ENCODE data around the gene SYNE2. TPM values are rescaled to one million over a fixed set of nuclear protein-coding genes. Genes with fewer than 3 reads are reported as not detected.
A peak's percentile ranks its signal among the peaks of the same experiment; 100 is the strongest.
"Not testable (repeated sequence)": the region's sequence is repeated elsewhere in the genome, so short reads cannot be mapped to it uniquely, and the experiment has no call there.

The SYNE2 gene
- total and polyA plus RNA-seq, 4 donors: 12.0 to 79.9 (median 19.5) TPM

GRCh38 chr14:63869940-63870752 lies 17.3 kb downstream of the SYNE2 start:
- not testable (repeated sequence) for H3K9me3 ChIP-seq (ENCODE audit: control insufficient read depth in 4 of 4, low read length in 3 of 4); H3K4me3 ChIP-seq (ENCODE audit: low read depth in 1 of 3, low read length in 3 of 3); DNase-seq (ENCODE audit: low spot score); H3K27ac ChIP-seq (ENCODE audit: low read depth in 1 of 2, low read length in 2 of 2); H3K4me1 ChIP-seq (ENCODE audit: control insufficient read depth in 4 of 4, insufficient read depth in 4 of 4, low read length in 3 of 4); H3K36me3 ChIP-seq (ENCODE audit: control insufficient read depth in 4 of 4, insufficient read depth in 3 of 4, low read depth in 1 of 4, low read length in 3 of 4); H3K27me3 ChIP-seq (ENCODE audit: control insufficient read depth in 4 of 4, insufficient read depth in 4 of 4, low read length in 3 of 4); H3K9ac ChIP-seq (ENCODE audit: low read depth in 1 of 2, low read length in 2 of 2)
- 97% methylated on average over 1 of the region's 2 CpGs for WGBS

- not testable (repeated sequence) for H3K9me3 ChIP-seq (ENCODE audit: control insufficient read depth in 4 of 4, low read length in 3 of 4); H3K9ac ChIP-seq (ENCODE audit: low read depth in 1 of 2, low read length in 2 of 2); H3K4me1 ChIP-seq (ENCODE audit: control insufficient read depth in 4 of 4, insufficient read depth in 4 of 4, low read length in 3 of 4); H3K27ac ChIP-seq (ENCODE audit: low read depth in 1 of 2, low read length in 2 of 2); H3K4me3 ChIP-seq (ENCODE audit: low read depth in 1 of 3, low read length in 3 of 3); H3K36me3 ChIP-seq (ENCODE audit: control insufficient read depth in 4 of 4, insufficient read depth in 3 of 4, low read depth in 1 of 4, low read length in 3 of 4); H3K27me3 ChIP-seq (ENCODE audit: control insufficient read depth in 4 of 4, insufficient read depth in 4 of 4, low read length in 3 of 4); DNase-seq (ENCODE audit: low spot score)
- WGBS: 2% methylated on average over 1 of the region's 1 CpG
These were observed 17.9 kb downstream of the SYNE2 start for GRCh38 chr14:63870753-63871037.

DNA sequence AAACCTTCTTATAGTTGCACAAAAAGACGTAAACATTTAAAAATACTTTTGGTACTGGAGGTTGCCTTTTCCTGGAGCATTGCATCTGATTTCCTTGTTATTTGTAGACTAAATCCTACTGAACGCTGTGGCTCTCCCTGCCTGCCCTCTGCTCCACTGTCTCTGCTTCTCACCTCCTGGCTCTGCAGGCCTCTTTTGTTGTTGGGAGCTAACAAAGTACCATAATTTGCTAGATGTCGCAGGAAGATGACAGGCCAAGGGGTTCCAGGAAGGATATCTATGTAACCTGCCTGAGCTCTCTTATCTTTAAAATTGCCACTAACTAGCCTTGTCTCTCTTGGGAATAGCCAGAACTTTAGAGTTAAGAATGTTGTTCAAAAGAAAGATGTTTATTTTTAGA lies 21.4 kb downstream of the SYNE2 start:
- TF ChIP-seq HNF4G (IDR thresholded peaks at IDR 0.05): no peak
- DNase-seq (ENCODE audit: low spot score): no peak
- Histone ChIP-seq H3K9me3 (ENCODE audit: control insufficient read depth in 4 of 4, low read length in 3 of 4) (no peaks in the 10 kb centered on the region), H3K27ac (ENCODE audit: low read depth in 1 of 2, low read length in 2 of 2) (peak overlapping the region in 1 of 2 donors; percentile 66), H3K36me3 (ENCODE audit: control insufficient read depth in 4 of 4, insufficient read depth in 3 of 4, low read depth in 1 of 4, low read length in 3 of 4) (no peaks in the 10 kb centered on the region), H3K9ac (ENCODE audit: low read depth in 1 of 2, low read length in 2 of 2) (no peak overlapping the region), H3K4me1 (ENCODE audit: control insufficient read depth in 4 of 4, insufficient read depth in 4 of 4, low read length in 3 of 4) (peaks cover 0 to 4% (median 3%) of the 10 kb centered on the region in 4 donors), H3K4me3 (ENCODE audit: low read depth in 1 of 3, low read length in 3 of 3) (no peak overlapping the region), H3K27me3 (ENCODE audit: control insufficient read depth in 4 of 4, insufficient read depth in 4 of 4, low read length in 3 of 4) (no peaks in the 10 kb centered on the region)
- 73% methylated on average over 3 of the region's 3 CpGs for whole genome bisulfite sequencing

- DNase-seq (ENCODE audit: low spot score): no peak
- Histone ChIP-seq H3K27ac (ENCODE audit: low read depth in 1 of 2, low read length in 2 of 2) (peak overlapping the region in 1 of 2 donors; percentile 25), H3K9me3 (ENCODE audit: control insufficient read depth in 4 of 4, low read length in 3 of 4) (no peaks in the 10 kb centered on the region), H3K4me3 (ENCODE audit: low read depth in 1 of 3, low read length in 3 of 3) (no peak overlapping the region), H3K27me3 (ENCODE audit: control insufficient read depth in 4 of 4, insufficient read depth in 4 of 4, low read length in 3 of 4) (no peaks in the 10 kb centered on the region), H3K36me3 (ENCODE audit: control insufficient read depth in 4 of 4, insufficient read depth in 3 of 4, low read depth in 1 of 4, low read length in 3 of 4) (no peaks in the 10 kb centered on the region), H3K9ac (ENCODE audit: low read depth in 1 of 2, low read length in 2 of 2) (no peak overlapping the region), H3K4me1 (ENCODE audit: control insufficient read depth in 4 of 4, insufficient read depth in 4 of 4, low read length in 3 of 4) (no peaks in the 10 kb centered on the region)
- TF ChIP-seq FOXA2 (IDR thresholded peaks at IDR 0.05) (no peak), YY1 (IDR thresholded peaks at IDR 0.05) (no peak), NR2F2 (IDR thresholded peaks at IDR 0.05) (no peak)
- 59% methylated on average over 2 of the region's 2 CpGs for WGBS
These were observed 22.5 kb downstream of the SYNE2 start for GRCh38 chr14:63875311-63875710.

DNA sequence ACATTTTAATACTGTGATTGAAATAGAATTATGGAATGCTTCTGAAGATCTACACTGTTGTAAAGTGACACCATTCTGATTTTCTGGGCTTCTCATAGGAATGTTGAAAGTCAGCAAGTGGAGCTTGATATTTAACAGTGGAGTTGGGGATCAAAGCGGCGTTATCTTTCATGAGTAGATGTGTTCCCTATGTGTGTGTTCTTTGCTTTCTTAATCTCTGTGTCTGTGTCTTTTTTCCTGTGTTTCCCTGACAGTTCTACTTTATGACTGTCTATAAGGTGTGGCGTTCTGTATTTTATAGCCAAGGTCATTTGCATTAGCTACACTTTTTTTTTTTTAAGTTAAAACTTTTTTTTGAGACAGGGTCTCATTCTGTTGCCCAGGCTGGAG lies 24.7 kb downstream of the SYNE2 start:
- H3K4me1 ChIP-seq (ENCODE audit: control insufficient read depth in 4 of 4, insufficient read depth in 4 of 4, low read length in 3 of 4): no peaks in the 10 kb centered on the region
- TF ChIP-seq HNF4G (IDR thresholded peaks at IDR 0.05) (no peak), GABPA (IDR thresholded peaks at IDR 0.05 in 1 of 2, conservative IDR thresholded peaks at IDR 0.05 in 1 of 2) (no peak), EGR1 (IDR thresholded peaks at IDR 0.05; ENCODE audit: low read depth in 2 of 2) (no peak), RXRA (IDR thresholded peaks at IDR 0.05) (no peak), JUND (IDR thresholded peaks at IDR 0.05) (no peak), REST (IDR thresholded peaks at IDR 0.05) (no peak)
- TF ChIP-seq, protein P1, sequence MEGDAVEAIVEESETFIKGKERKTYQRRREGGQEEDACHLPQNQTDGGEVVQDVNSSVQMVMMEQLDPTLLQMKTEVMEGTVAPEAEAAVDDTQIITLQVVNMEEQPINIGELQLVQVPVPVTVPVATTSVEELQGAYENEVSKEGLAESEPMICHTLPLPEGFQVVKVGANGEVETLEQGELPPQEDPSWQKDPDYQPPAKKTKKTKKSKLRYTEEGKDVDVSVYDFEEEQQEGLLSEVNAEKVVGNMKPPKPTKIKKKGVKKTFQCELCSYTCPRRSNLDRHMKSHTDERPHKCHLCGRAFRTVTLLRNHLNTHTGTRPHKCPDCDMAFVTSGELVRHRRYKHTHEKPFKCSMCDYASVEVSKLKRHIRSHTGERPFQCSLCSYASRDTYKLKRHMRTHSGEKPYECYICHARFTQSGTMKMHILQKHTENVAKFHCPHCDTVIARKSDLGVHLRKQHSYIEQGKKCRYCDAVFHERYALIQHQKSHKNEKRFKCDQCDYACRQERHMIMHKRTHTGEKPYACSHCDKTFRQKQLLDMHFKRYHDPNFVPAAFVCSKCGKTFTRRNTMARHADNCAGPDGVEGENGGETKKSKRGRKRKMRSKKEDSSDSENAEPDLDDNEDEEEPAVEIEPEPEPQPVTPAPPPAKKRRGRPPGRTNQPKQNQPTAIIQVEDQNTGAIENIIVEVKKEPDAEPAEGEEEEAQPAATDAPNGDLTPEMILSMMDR (IDR thresholded peaks at IDR 0.05; ENCODE audit: low read depth, low read length, missing input control): no peak

More for the DNA sequence above, 24.7 kb downstream of the SYNE2 start:
- DNase-seq (ENCODE audit: low spot score): no peak
- no peaks in the 10 kb centered on the region for H3K9me3 ChIP-seq (ENCODE audit: control insufficient read depth in 4 of 4, low read length in 3 of 4)
- H3K27ac ChIP-seq (ENCODE audit: low read depth in 1 of 2, low read length in 2 of 2): no peak overlapping the region
- H3K36me3 ChIP-seq (ENCODE audit: control insufficient read depth in 4 of 4, insufficient read depth in 3 of 4, low read depth in 1 of 4, low read length in 3 of 4): no peaks in the 10 kb centered on the region
- H3K27me3 ChIP-seq (ENCODE audit: control insufficient read depth in 4 of 4, insufficient read depth in 4 of 4, low read length in 3 of 4): no peaks in the 10 kb centered on the region
- H3K4me3 ChIP-seq (ENCODE audit: low read depth in 1 of 3, low read length in 3 of 3): no peak overlapping the region
- 95% methylated on average over 3 of the region's 3 CpGs for WGBS
- no peak overlapping the region for H3K9ac ChIP-seq (ENCODE audit: low read depth in 1 of 2, low read length in 2 of 2)

Measured in liver (tissue), 9 donors.